HepG2 (cell line): Measurements from ENCODE around the gene MORF4L2. TPM values are rescaled to one million over a fixed set of nuclear protein-coding genes. Genes with fewer than 3 reads are reported as not detected.

Source experiments
- ATAC-seq: fragments of 200-7000 bp; cut with Tn5 transposase; 3 replicates; pipeline ENCODE4 v1.9.1; 2020; ENCODE audit warnings: mild to moderate bottlenecking, moderate library complexity
- Bru-seq: library from RNA; stranded (reverse); fragments of 400-500 nt; gene quantifications from one replicate; lab custom pipeline; 2021; lab: Mats Ljungman, UMichigan
- BruChase-seq, 2 experiments: library from RNA; stranded (reverse); fragments of 400-500 nt; gene quantifications; one replicate each; lab custom pipeline; 2021; lab: Mats Ljungman, UMichigan
- BruUV-seq: library from RNA; stranded (reverse); fragments of 400-500 nt; replicated peaks from 2 replicates; lab custom pipeline; 2021; lab: Mats Ljungman, UMichigan
- CTCF ChIA-PET: fragments of 300-600 bp; formaldehyde crosslinking; extraction: SDS; loops from one replicate; lab custom pipeline; 2021; ENCODE audit warnings: low total read pairs, inconsistent platforms, low intra/inter-chr PET ratio; lab: Yijun Ruan, JAX
- POLR2A ChIA-PET: fragments of 350-600 bp; sonication (Branson Sonifier 250); formaldehyde crosslinking; loops from one replicate; lab custom pipeline; 2020; ENCODE audit warnings: antibody characterized with exemption, inconsistent platforms; lab: Yijun Ruan, JAX
- DNase-seq: peaks from one replicate; pipeline ENCODE4 v3.0.0-alpha.2; 2015; ENCODE audit warnings: low spot score
- FAIRE-seq: peaks from 3 replicates; lab custom pipeline; 2011; peaks lifted over from hg19 to GRCh38; lab: Jason Lieb, UNC
- H2AFZ ChIP-seq: one replicate; pipeline ENCODE4 v1.6.1; 2011; ENCODE audit warnings: low read length, inconsistent platforms
- H3K27ac ChIP-seq: fragments of 300-600 bp; 3 replicates; pipeline ENCODE4 v1.8.0; 2011; ENCODE audit warnings: mixed run types, mild to moderate bottlenecking, mixed read lengths, low read length, inconsistent platforms; ENCODE audit not compliant: insufficient read depth; ENCODE audit errors: extremely low read length
- H3K27me3 ChIP-seq, 2 experiments: fragments of 200-600 bp in 1 of 2; 2 replicates in 1 of 2; 3 replicates in 1 of 2; pipeline versions ENCODE4 v1.6.0 to v1.8.0; 2011; ENCODE audit warnings: low read length in 2 of 2, mild to moderate bottlenecking in 2 of 2, moderate library complexity in 2 of 2, inconsistent platforms in 1 of 2; ENCODE audit not compliant: insufficient read depth in 2 of 2, control insufficient read depth in 1 of 2
- H3K36me3 ChIP-seq, 2 experiments: fragments of 200-600 bp in 1 of 2; replicated peaks in 1 of 2; 2 replicates in 1 of 2; 3 replicates in 1 of 2; pipeline versions ENCODE4 v1.5.1 to v1.8.0; 2011; ENCODE audit warnings: low read length in 2 of 2, inconsistent platforms in 1 of 2; ENCODE audit not compliant: insufficient read depth in 2 of 2, control insufficient read depth in 1 of 2
- H3K4me1 ChIP-seq: 2 replicates; pipeline ENCODE4 v1.5.1; 2012; ENCODE audit warnings: low read length, inconsistent platforms; ENCODE audit not compliant: insufficient read depth
- H3K4me2 ChIP-seq: 2 replicates; pipeline ENCODE4 v1.6.0; 2011; ENCODE audit warnings: low read depth, low read length, inconsistent platforms
- H3K4me3 ChIP-seq, 3 experiments: fragments of 200-600 bp in 1 of 3; sonication (generic), shearing (Covaris generic) in 1 of 3; replicated peaks in 1 of 3; 2 replicates each; pipeline ENCODE4 v1.5.1; 2011 to 2016; ENCODE audit warnings: low read length in 3 of 3, inconsistent platforms in 2 of 3, low read depth in 2 of 3, mild to moderate bottlenecking in 2 of 3, control low read depth in 1 of 3, mixed read lengths in 1 of 3; ENCODE audit not compliant: insufficient read depth in 1 of 3
- H3K79me2 ChIP-seq: one replicate; pipeline ENCODE4 v1.6.1; 2011; ENCODE audit warnings: low read length, inconsistent platforms; ENCODE audit not compliant: insufficient read depth
- H3K9ac ChIP-seq: 2 replicates; pipeline ENCODE4 v1.6.0; 2011; ENCODE audit warnings: mild to moderate bottlenecking, low read depth, low read length, inconsistent platforms; ENCODE audit not compliant: insufficient read depth
- H3K9me3 ChIP-seq: 2 replicates; pipeline ENCODE4 v1.5.1; 2012; ENCODE audit warnings: mild to moderate bottlenecking, low read length
- H4K20me1 ChIP-seq: 2 replicates; pipeline ENCODE4 v1.6.0; 2011; ENCODE audit warnings: inconsistent platforms, mild to moderate bottlenecking, low read length, moderate library complexity; ENCODE audit not compliant: insufficient read depth
- IRF2 ChIP-seq: IDR thresholded peaks from 2 replicates; pipeline ENCODE4 v1.6.1; 2018; ENCODE audit warnings: missing genetic modification reagents, missing compliant biosample characterization
- KLF6 ChIP-seq: IDR thresholded peaks from 2 replicates; pipeline ENCODE4 v1.8.0; 2016; ENCODE audit warnings: missing biosample characterization, missing genetic modification reagents
- ONECUT2 ChIP-seq: sonication (generic); formaldehyde crosslinking; IDR thresholded peaks from 2 replicates; pipeline ENCODE4 v1.4.0; 2020; ENCODE audit warnings: missing genetic modification reagents
- POLR2AphosphoS5 ChIP-seq: IDR thresholded peaks from 2 replicates; pipeline ENCODE4 v1.6.1; 2012; ENCODE audit warnings: low read depth, low read length
- POLR2G ChIP-seq: fragments of 200-400 bp; formaldehyde crosslinking; IDR thresholded peaks from 2 replicates; pipeline ENCODE4 v1.6.1; 2018; ENCODE audit warnings: mild to moderate bottlenecking, low read depth, low read length, moderate library complexity
- SP2 ChIP-seq: sonication (generic); formaldehyde crosslinking; IDR thresholded peaks from 2 replicates; pipeline ENCODE4 v1.5.1; 2020; ENCODE audit warnings: mild to moderate bottlenecking, missing genetic modification reagents
- SRSF4 ChIP-seq: fragments of 200-400 bp; formaldehyde crosslinking; IDR thresholded peaks from one replicate; pipeline ENCODE4 v1.6.1; 2018; ENCODE audit warnings: mild to moderate bottlenecking, low read depth, low read length, moderate library complexity; ENCODE audit not compliant: poor library complexity, severe bottlenecking
- ZNF367 ChIP-seq: sonication (generic); formaldehyde crosslinking; IDR thresholded peaks from 2 replicates; pipeline ENCODE4 v1.4.0; 2020; ENCODE audit warnings: missing genetic modification reagents, borderline replicate concordance
- WGBS: methylation state at CpG from one replicate; pipeline ENCODE4 v1.1.6; 2017; ENCODE audit warnings: low lambda C conversion rate; 5-methylcytosine and 5-hydroxymethylcytosine counted together
- in situ Hi-C: cut with HindIII; loops from 2 replicates; pipeline ENCODE4 v1.10.0; 2017; ENCODE audit warnings: low pct_unique_long_range_greater_than_20kb; ENCODE audit not compliant: extremely low pct_ligation_motif_present
- intact Hi-C: fragments of 100-400 bp; cut with micrococcal nuclease; formaldehyde crosslinking; loops from one replicate; pipeline ENCODE4 v1.10.0; 2022; ENCODE audit not compliant: unreplicated experiment
- long read RNA-seq, 2 experiments: library from RNA in 1 of 2; library from polyadenylated mRNA in 1 of 2; stranded (forward) in 1 of 2; unstranded in 1 of 2; transcript quantifications; one replicate each; pipeline ENCODE4 v2.0.0, GENCODE V29; 2019 to 2022
- polyA minus RNA-seq, 3 experiments: library from RNA; depleted of rRNA, polyadenylated mRNA; stranded (reverse); fragments of >200 nt; gene quantifications; 2 replicates each; pipeline ENCODE4 v1.2.3, GENCODE V29; 2011; ENCODE audit warnings: low replicate concordance in 1 of 3
- polyA plus RNA-seq, 8 experiments: library from polyadenylated mRNA; depleted of rRNA in 3 of 8; stranded (reverse) in 7 of 8; unstranded in 1 of 8; fragments of >200 nt; fragmentation: Illumina TruSeq in 4 of 8; extraction: Trizol in 4 of 8; gene quantifications; 2 replicates each; pipeline versions ENCODE4 v1.2.1 to v1.2.3, GENCODE V29; 2011 to 2016; ENCODE audit warnings: low read depth in 4 of 8, missing spikeins in 1 of 8, mixed read lengths in 1 of 8; ENCODE audit not compliant: insufficient read depth in 1 of 8
- total RNA-seq, 5 experiments: library from RNA; depleted of rRNA; stranded (reverse); fragments of >200 nt; fragmentation: Illumina TruSeq; extraction: Trizol; gene quantifications; 2 replicates each; pipeline ENCODE4 v1.2.3, GENCODE V29; 2016; ENCODE audit warnings: low read depth in 1 of 5
- TF ChIP-seq, protein P1 (sequence below): sonication (generic); formaldehyde crosslinking; IDR thresholded peaks from 2 replicates; pipeline ENCODE4 v1.5.0; 2020; ENCODE audit warnings: mild to moderate bottlenecking, missing genetic modification reagents

The MORF4L2 gene
- 469 and 687 TPM in 2 replicates for total RNA-seq (2016; rRNA removed; fragmentation: Illumina TruSeq; extraction: Trizol)
- total RNA-seq (2016; cell fraction: cytosol; rRNA removed; fragmentation: Illumina TruSeq; extraction: Trizol; ENCODE audit: low read depth): 65.6 and 69.7 TPM in 2 replicates
- 454 and 705 TPM in 2 replicates for total RNA-seq (2016; cell fraction: insoluble cytoplasmic fraction; rRNA removed; fragmentation: Illumina TruSeq; extraction: Trizol)
- 155 and 156 TPM in 2 replicates for total RNA-seq (2016; cell fraction: membrane; rRNA removed; fragmentation: Illumina TruSeq; extraction: Trizol)
- 190 and 205 TPM in 2 replicates for total RNA-seq (2016; cell fraction: nucleus; rRNA removed; fragmentation: Illumina TruSeq; extraction: Trizol)
- 312 and 358 TPM in 2 replicates for polyA plus RNA-seq (2011; rRNA removed)
- polyA plus RNA-seq (2011; cell fraction: cytosol; rRNA removed): 252 and 394 TPM in 2 replicates
- polyA plus RNA-seq (2011; cell fraction: nucleus; rRNA removed): 161 and 228 TPM in 2 replicates
- polyA plus RNA-seq (2012): 304 and 421 TPM in 2 replicates
- 36.8 and 38.0 TPM in 2 replicates for polyA plus RNA-seq (2016; cell fraction: cytosol; fragmentation: Illumina TruSeq; extraction: Trizol; ENCODE audit: low read depth)
- 558 and 637 TPM in 2 replicates for polyA plus RNA-seq (2016; cell fraction: insoluble cytoplasmic fraction; fragmentation: Illumina TruSeq; extraction: Trizol; ENCODE audit: low read depth)
- 89.0 and 96.0 TPM in 2 replicates for polyA plus RNA-seq (2016; cell fraction: membrane; fragmentation: Illumina TruSeq; extraction: Trizol; ENCODE audit: low read depth)
- polyA plus RNA-seq (2016; cell fraction: nucleus; fragmentation: Illumina TruSeq; extraction: Trizol; ENCODE audit: insufficient read depth, low read depth): 444 and 460 TPM in 2 replicates
- 93.9 and 199 TPM in 2 replicates for polyA minus RNA-seq (2011; rRNA and poly(A)+ RNA removed; ENCODE audit: low replicate concordance)
- 113 and 127 TPM in 2 replicates for polyA minus RNA-seq (2011; cell fraction: cytosol; rRNA and poly(A)+ RNA removed)
- polyA minus RNA-seq (2011; cell fraction: nucleus; rRNA and poly(A)+ RNA removed): 114 and 158 TPM in 2 replicates
- percentile 99 among the genes with signal in this experiment for Bru-seq, nascent RNA
- percentile 99 among the genes with signal in this experiment for BruChase-seq, experiment 1, labeled RNA remaining after a 6-hour chase
- percentile 99 among the genes with signal in this experiment for BruChase-seq, experiment 2, labeled RNA remaining after a 2-hour chase
- long read RNA-seq, experiment 1, transcript MORF4L2-203 (4 exons, 1,983 nt): minor isoform, 43 of 233 reads
- long read RNA-seq, experiment 1, transcript MORF4L2-201 (4 exons, 1,824 nt): minor isoform, 9 of 233 reads
- long read RNA-seq, experiment 1, transcript MORF4L2-209 (5 exons, 869 nt): minor isoform, 24 of 233 reads
- long read RNA-seq, experiment 1, transcript MORF4L2-215 (4 exons, 451 nt): major isoform, 98 of 233 reads
- long read RNA-seq, experiment 1, partial matches to known transcripts: 6 of 233 reads
- long read RNA-seq, experiment 1, other reads (novel, unspliced or antisense): 39 of 233 reads
- long read RNA-seq, experiment 2, transcript MORF4L2-209 (5 exons, 869 nt): minor isoform, 15 of 310 reads
- long read RNA-seq, experiment 2, transcript MORF4L2-215 (4 exons, 451 nt): major isoform, 55 of 310 reads
- long read RNA-seq, experiment 2, transcript MORF4L2-203 (4 exons, 1,983 nt): minor isoform, 31 of 310 reads
- long read RNA-seq, experiment 2, transcript MORF4L2-201 (4 exons, 1,824 nt): minor isoform, 8 of 310 reads
- long read RNA-seq, experiment 2, partial matches to known transcripts: 12 of 310 reads
- long read RNA-seq, experiment 2, other reads (novel, unspliced or antisense): 176 of 310 reads

DNA sequence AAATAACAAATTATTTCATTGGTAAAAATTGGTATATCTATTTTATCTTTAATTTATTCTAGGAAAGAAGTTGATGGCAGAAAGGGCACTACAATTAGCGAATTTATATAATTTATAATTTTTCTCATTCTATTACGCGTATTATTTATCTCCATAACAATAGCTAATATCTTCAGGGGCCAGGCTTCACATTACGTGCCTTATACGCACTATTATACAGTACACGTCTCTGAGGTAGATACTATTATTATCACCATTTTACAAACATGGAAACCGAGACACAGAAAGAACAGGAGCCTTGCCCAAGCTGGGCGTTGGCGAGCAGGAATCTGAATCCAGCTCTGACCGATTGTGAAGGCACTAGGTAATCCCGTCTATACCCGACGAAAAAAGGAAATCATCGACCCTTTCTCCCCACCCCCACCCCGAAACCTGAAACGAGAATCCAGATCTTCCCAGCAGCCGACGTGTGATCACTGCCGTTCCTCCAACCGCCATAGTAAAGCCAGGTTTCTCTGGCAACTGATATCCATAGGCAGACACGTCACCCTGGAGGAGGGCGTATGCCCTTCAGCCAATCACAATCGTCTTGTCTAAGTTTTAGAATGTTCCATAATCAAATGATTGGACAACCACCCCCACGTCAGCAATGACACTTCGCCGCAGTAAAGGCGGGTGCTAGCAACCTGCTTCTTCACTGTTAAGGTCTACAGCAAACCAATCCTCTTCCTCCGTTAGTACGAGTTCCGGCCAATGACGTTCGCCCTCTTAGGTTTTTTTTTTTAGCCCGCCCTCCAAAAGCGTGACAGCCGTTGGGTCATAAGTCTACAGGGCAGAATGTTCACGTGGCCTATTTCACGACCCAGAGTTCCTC is at the start of gene MORF4L2:
MORF4L2 (minus strand) TSS at position 501 of the 874 bp plus-strand sequence. CDS start 9,672 bp downstream, outside the sequence.
- WGBS: 2% methylated on average over 16 of the region's 37 CpGs
- Histone ChIP-seq H3K9me3 (no peaks in the 10 kb centered on the region), H3K4me2 (peak within 1 kb of the TSS; percentile 84), H3K36me3 (peaks cover 3 to 7% of the 10 kb centered on the region in 2 experiments; a peak in 3 of 5 replicates), H2AFZ (peak within 1 kb of the TSS; percentile 54), H3K4me1 (peaks cover 39% of the 10 kb centered on the region), H3K27me3 (no peaks in the 10 kb centered on the region; a peak in 1 of 5 replicates), H4K20me1 (peaks cover 13% of the 10 kb centered on the region; the same call in 1 of the 2 replicates), H3K27ac (peak within 1 kb of the TSS; percentile 99), H3K4me3 (peak within 1 kb of the TSS; percentile 73 to 91 (median 78)), H3K79me2 (peaks cover 29% of the 10 kb centered on the region), H3K9ac (peak within 1 kb of the TSS; percentile 99)
- POLR2A ChIA-PET: interaction anchor here (0.7 to 2.6 kb wide), 8 partner anchors 12 to 471 kb away, joined by 3 to 13 read pairs (median 4); partner anchors contain the start of genes RAB9B, SLC25A53 and TCEAL1
- intact Hi-C loops: loop anchor here (5.0 kb wide), 3 partner anchors 59 to 154 kb away; partner anchors contain the start of genes TCEAL1 and TCEAL4
- TSS peak; percentile 72 for BruUV-seq
- ATAC-seq: peak; percentile 92
- FAIRE-seq: peak; percentile 98
- DNase-seq: peak; percentile 96
- CTCF ChIA-PET: interaction anchor here (3.1 kb wide), 1 partner anchor 131 kb away, joined by 20 read pairs; no protein-coding TSS in a partner anchor
- in situ Hi-C loops: loop anchor here (25.0 kb wide), 1 partner anchor 476 kb away; the partner anchor contains the start of genes FAM199X and SLC25A53
- no peak for TF ChIP-seq ZNF367 (CRISPR knock-in tag)
- TF ChIP-seq, protein P1, sequence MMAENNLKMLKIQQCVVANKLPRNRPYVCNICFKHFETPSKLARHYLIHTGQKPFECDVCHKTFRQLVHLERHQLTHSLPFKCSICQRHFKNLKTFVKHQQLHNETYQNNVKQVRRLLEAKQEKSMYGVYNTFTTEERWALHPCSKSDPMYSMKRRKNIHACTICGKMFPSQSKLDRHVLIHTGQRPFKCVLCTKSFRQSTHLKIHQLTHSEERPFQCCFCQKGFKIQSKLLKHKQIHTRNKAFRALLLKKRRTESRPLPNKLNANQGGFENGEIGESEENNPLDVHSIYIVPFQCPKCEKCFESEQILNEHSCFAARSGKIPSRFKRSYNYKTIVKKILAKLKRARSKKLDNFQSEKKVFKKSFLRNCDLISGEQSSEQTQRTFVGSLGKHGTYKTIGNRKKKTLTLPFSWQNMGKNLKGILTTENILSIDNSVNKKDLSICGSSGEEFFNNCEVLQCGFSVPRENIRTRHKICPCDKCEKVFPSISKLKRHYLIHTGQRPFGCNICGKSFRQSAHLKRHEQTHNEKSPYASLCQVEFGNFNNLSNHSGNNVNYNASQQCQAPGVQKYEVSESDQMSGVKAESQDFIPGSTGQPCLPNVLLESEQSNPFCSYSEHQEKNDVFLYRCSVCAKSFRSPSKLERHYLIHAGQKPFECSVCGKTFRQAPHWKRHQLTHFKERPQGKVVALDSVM: no peak
- TF ChIP-seq SP2 (CRISPR knock-in tag): peak; percentile 81
- TF ChIP-seq ONECUT2 (CRISPR knock-in tag): no peak
- TF ChIP-seq POLR2AphosphoS5: peak; percentile 96
- TF ChIP-seq IRF2 (CRISPR knock-in tag): 0 out of 2 replicates have a peak, but pooled peaks have one; percentile 17
- TF ChIP-seq KLF6: no peak; the same call in 1 of the 2 replicates
- no peak for TF ChIP-seq SRSF4
- peak; percentile 82 for TF ChIP-seq POLR2G
